Calu3 (cell line): ENCODE data around the gene CA6. TPM values are rescaled to one million over a fixed set of nuclear protein-coding genes. Genes with fewer than 3 reads are reported as not detected.

ENCODE experiments used
- BruUV-seq: library from RNA; stranded (reverse); fragments of 400-500 nt; replicated peaks from 2 replicates; lab custom pipeline; 2021; lab: Mats Ljungman, UMichigan
- CTCF ChIA-PET: fragments of 300-600 bp; sonication (Branson Sonifier 250); formaldehyde crosslinking; loops from one replicate; lab custom pipeline; 2022; ENCODE audit warnings: antibody characterized with exemption; lab: Charles Lee
- DNase-seq: peaks from one replicate; pipeline ENCODE4 v3.0.0; 2022
- H3K27ac Mint-ChIP-seq: one replicate; pipeline ENCODE4 v1.8.0; 2022; ENCODE audit warnings: mixed read lengths; ENCODE audit not compliant: unreplicated experiment
- H3K27me3 Mint-ChIP-seq: one replicate; pipeline ENCODE4 v1.8.0; 2022; ENCODE audit warnings: mixed read lengths; ENCODE audit not compliant: unreplicated experiment
- H3K36me3 Mint-ChIP-seq: one replicate; pipeline ENCODE4 v1.8.0; 2022; ENCODE audit warnings: mild to moderate bottlenecking, moderate library complexity, mixed read lengths; ENCODE audit not compliant: insufficient read depth, unreplicated experiment
- H3K4me1 Mint-ChIP-seq: one replicate; pipeline ENCODE4 v1.8.0; 2022; ENCODE audit warnings: mild to moderate bottlenecking, low read depth, mixed read lengths; ENCODE audit not compliant: unreplicated experiment
- H3K4me3 Mint-ChIP-seq: one replicate; pipeline ENCODE4 v1.8.0; 2022; ENCODE audit warnings: mild to moderate bottlenecking, low read depth, moderate library complexity, mixed read lengths; ENCODE audit not compliant: unreplicated experiment
- H3K9me3 Mint-ChIP-seq: one replicate; pipeline ENCODE4 v1.8.0; 2022; ENCODE audit warnings: low read depth, mixed read lengths; ENCODE audit not compliant: unreplicated experiment
- intact Hi-C: fragments of 100-400 bp; cut with micrococcal nuclease; formaldehyde crosslinking; loops from one replicate; pipeline ENCODE4 v1.10.0; 2022; ENCODE audit not compliant: unreplicated experiment
- total RNA-seq: library from RNA; stranded (reverse); gene quantifications from 2 replicates; pipeline ENCODE4 v1.2.3, GENCODE V29; 2022
- TF ChIP-seq, protein P1 (sequence below): fragments of 200-600 bp; IDR thresholded peaks from one replicate; pipeline ENCODE4 v1.8.0; 2022; ENCODE audit warnings: antibody characterized with exemption; ENCODE audit not compliant: unreplicated experiment

The CA6 gene
- total RNA-seq, 1 experiment from 2014 or later, result not detected

DNA sequence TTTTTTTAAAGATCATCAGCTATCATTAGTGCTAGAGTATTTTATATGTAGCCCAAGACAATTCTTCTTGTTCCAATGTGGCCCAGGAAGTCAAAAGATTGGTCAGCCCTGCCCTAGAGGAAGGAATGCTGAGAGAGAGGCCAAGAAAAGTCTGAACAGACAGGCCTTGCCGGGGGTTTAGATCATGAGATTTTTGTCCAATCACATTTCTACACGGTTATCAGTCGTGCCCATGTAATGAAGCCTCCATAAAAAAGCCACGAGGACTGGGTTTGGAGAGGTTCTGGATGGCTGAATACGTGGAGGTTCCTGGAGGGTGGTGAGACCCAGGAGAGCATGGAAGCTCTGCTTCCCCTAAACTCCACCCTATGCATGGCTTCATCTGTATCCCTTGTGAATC, 42.9 kb upstream of the CA6 start:
- no peak overlapping the region for H3K27ac Mint-ChIP-seq
- H3K27me3 Mint-ChIP-seq, result no peaks in the 10 kb centered on the region
- no peaks in the 10 kb centered on the region for H3K9me3 Mint-ChIP-seq
- CTCF ChIA-PET, result no interaction called here
- no peak for DNase-seq
- intact Hi-C loops, result no loop called here
- TF ChIP-seq, protein P1, sequence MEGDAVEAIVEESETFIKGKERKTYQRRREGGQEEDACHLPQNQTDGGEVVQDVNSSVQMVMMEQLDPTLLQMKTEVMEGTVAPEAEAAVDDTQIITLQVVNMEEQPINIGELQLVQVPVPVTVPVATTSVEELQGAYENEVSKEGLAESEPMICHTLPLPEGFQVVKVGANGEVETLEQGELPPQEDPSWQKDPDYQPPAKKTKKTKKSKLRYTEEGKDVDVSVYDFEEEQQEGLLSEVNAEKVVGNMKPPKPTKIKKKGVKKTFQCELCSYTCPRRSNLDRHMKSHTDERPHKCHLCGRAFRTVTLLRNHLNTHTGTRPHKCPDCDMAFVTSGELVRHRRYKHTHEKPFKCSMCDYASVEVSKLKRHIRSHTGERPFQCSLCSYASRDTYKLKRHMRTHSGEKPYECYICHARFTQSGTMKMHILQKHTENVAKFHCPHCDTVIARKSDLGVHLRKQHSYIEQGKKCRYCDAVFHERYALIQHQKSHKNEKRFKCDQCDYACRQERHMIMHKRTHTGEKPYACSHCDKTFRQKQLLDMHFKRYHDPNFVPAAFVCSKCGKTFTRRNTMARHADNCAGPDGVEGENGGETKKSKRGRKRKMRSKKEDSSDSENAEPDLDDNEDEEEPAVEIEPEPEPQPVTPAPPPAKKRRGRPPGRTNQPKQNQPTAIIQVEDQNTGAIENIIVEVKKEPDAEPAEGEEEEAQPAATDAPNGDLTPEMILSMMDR, result no peak
- no peak overlapping the region for H3K4me3 Mint-ChIP-seq
- no TSS peak for BruUV-seq
- peaks cover 29% of the 10 kb centered on the region for H3K4me1 Mint-ChIP-seq
- H3K36me3 Mint-ChIP-seq, result peaks cover 10% of the 10 kb centered on the region

- peak overlapping the region; percentile 33 for H3K27ac Mint-ChIP-seq
- no peaks in the 10 kb centered on the region for H3K9me3 Mint-ChIP-seq
- BruUV-seq, result no TSS peak
- CTCF ChIA-PET, result no interaction called here
- no peak overlapping the region for H3K4me3 Mint-ChIP-seq
- no peaks in the 10 kb centered on the region for H3K27me3 Mint-ChIP-seq
- intact Hi-C loops, result no loop called here
- H3K36me3 Mint-ChIP-seq, result peaks cover 10% of the 10 kb centered on the region
- peaks cover 36% of the 10 kb centered on the region for H3K4me1 Mint-ChIP-seq
- TF ChIP-seq, protein P1, result no peak
- no peak for DNase-seq
Measured at GRCh38 chr1:8903410-8903809, 42.3 kb upstream of the CA6 start.

- CTCF ChIA-PET, result no interaction called here
- intact Hi-C loops, result no loop called here
- Mint-ChIP-seq H3K27me3 (no peaks in the 10 kb centered on the region), H3K4me3 (no peak overlapping the region), H3K27ac (peak overlapping the region; percentile 33), H3K36me3 (peaks cover 10% of the 10 kb centered on the region), H3K4me1 (peaks cover 39% of the 10 kb centered on the region), H3K9me3 (no peaks in the 10 kb centered on the region)
- DNase-seq, result peak; percentile 74
- TF ChIP-seq, protein P1, result no peak
- no TSS peak for BruUV-seq
Measured at GRCh38 chr1:8903908-8904650, 41.6 kb upstream of the CA6 start.

- intact Hi-C loops, result no loop called here
- CTCF ChIA-PET, result no interaction called here
- no peak overlapping the region for H3K27ac Mint-ChIP-seq
- H3K4me1 Mint-ChIP-seq, result peaks cover 39% of the 10 kb centered on the region
- BruUV-seq, result no TSS peak
- H3K9me3 Mint-ChIP-seq, result peaks cover 4% of the 10 kb centered on the region
- no peaks in the 10 kb centered on the region for H3K27me3 Mint-ChIP-seq
- TF ChIP-seq, protein P1, result no peak
- no peak overlapping the region for H3K4me3 Mint-ChIP-seq
- DNase-seq, result no peak
- peaks cover 5% of the 10 kb centered on the region for H3K36me3 Mint-ChIP-seq
Measured at GRCh38 chr1:8905582-8906191, 40.0 kb upstream of the CA6 start.
